GM19438 (cell line): ENCODE measurements around the gene NDOR1.

Source experiments
- ATAC-seq: cut with Tn5 transposase; IDR thresholded peaks from one replicate; pipeline ENCODE4 v1.9.1; 2021; ENCODE audit warnings: low read depth; ENCODE audit not compliant: unreplicated experiment

The NDOR1 gene

GRCh38 chr9:137218212-137218753, 12.8 kb downstream of the NDOR1 start:
- no peak for ATAC-seq

- no peak for ATAC-seq
These were observed 13.3 kb downstream of the NDOR1 start for GRCh38 chr9:137218754-137219271.

- ATAC-seq = no peak
These were observed 14.3 kb downstream of the NDOR1 start for GRCh38 chr9:137219757-137220316.

- no peak for ATAC-seq
These were observed 15.0 kb downstream of the NDOR1 start for GRCh38 chr9:137220317-137221094.

- ATAC-seq = no peak
These were observed 15.6 kb downstream of the NDOR1 start for GRCh38 chr9:137221095-137221505.

GRCh38 chr9:137221506-137222111, 16.1 kb downstream of the NDOR1 start:
- no peak for ATAC-seq

GRCh38 chr9:137222190-137223077, 16.9 kb downstream of the NDOR1 start, which contains the start of gene RNF208:
Gene RNF208, minus strand, starts transcription at chr9:137222240. Its CDS starts 1,028 bp downstream, at chr9:137221212.
- no peak for ATAC-seq

- ATAC-seq = peak; percentile 60
These were observed 17.8 kb downstream of the NDOR1 start for GRCh38 chr9:137223078-137223970.

GRCh38 chr9:137224830-137225694, 19.6 kb downstream of the NDOR1 start, which contains the start of gene CYSRT1:
Gene CYSRT1, plus strand, starts transcription at chr9:137225174. Its CDS starts 448 bp downstream, at chr9:137225622.
- no peak for ATAC-seq

GRCh38 chr9:137225699-137226331, 20.3 kb downstream of the NDOR1 start:
- no peak for ATAC-seq

- no peak for ATAC-seq
These were observed 21.0 kb downstream of the NDOR1 start for GRCh38 chr9:137226338-137227053.

- ATAC-seq = no peak
These were observed 21.8 kb downstream of the NDOR1 start, which contains the start of gene RNF224 for GRCh38 chr9:137227054-137227852. Gene RNF224, plus strand, starts transcription at chr9:137227502. Its CDS starts 834 bp downstream, at chr9:137228336.

GRCh38 chr9:137227853-137228505, 22.5 kb downstream of the NDOR1 start:
- ATAC-seq = no peak

GRCh38 chr9:137228506-137228967, 23.0 kb downstream of the NDOR1 start:
- no peak for ATAC-seq
